HepG2 (cell line): ENCODE results near the gene CCDC142. TPM values are rescaled to one million over a fixed set of nuclear protein-coding genes. Genes with fewer than 3 reads are reported as not detected.

ENCODE experiments used
- ADNP ChIP-seq: sonication (generic); formaldehyde crosslinking; IDR thresholded peaks from 2 replicates; pipeline ENCODE4 v1.4.0; 2020; ENCODE audit warnings: missing genetic modification reagents
- MAFK ChIP-seq, 2 experiments: IDR thresholded peaks in 1 of 2; conservative IDR thresholded peaks in 1 of 2; 2 replicates each; pipeline ENCODE4 v1.6.1; 2011; ENCODE audit warnings: improper control_type of control experiment in 2 of 2, low read length in 2 of 2
- NR2F2 ChIP-seq: IDR thresholded peaks from 2 replicates; pipeline ENCODE4 v1.6.1; 2012; ENCODE audit warnings: low read depth, inconsistent platforms, borderline replicate concordance
- RBAK ChIP-seq: sonication (generic); formaldehyde crosslinking; IDR thresholded peaks from 2 replicates; pipeline ENCODE4 v1.5.1; 2020; ENCODE audit warnings: mild to moderate bottlenecking, missing genetic modification reagents
- RXRA ChIP-seq: sonication (generic); formaldehyde crosslinking; IDR thresholded peaks from 2 replicates; pipeline ENCODE4 v1.5.1; 2020; ENCODE audit warnings: missing genetic modification reagents
- SRY ChIP-seq: sonication (generic); formaldehyde crosslinking; IDR thresholded peaks from 2 replicates; pipeline ENCODE4 v1.8.0; 2022; ENCODE audit warnings: mild to moderate bottlenecking, missing genetic modification reagents
- YEATS2 ChIP-seq: sonication (generic); formaldehyde crosslinking; IDR thresholded peaks from 2 replicates; pipeline ENCODE4 v1.4.0; 2020; ENCODE audit warnings: missing genetic modification reagents, borderline replicate concordance
- ZNF263 ChIP-seq: sonication (generic); formaldehyde crosslinking; IDR thresholded peaks from 2 replicates; pipeline ENCODE4 v1.4.0; 2020; ENCODE audit warnings: missing genetic modification reagents
- ZNF282 ChIP-seq: fragments of 450-650 bp; IDR thresholded peaks from 2 replicates; pipeline ENCODE4 v1.6.1; 2018; ENCODE audit not compliant: partially characterized antibody
- ZNF367 ChIP-seq: sonication (generic); formaldehyde crosslinking; IDR thresholded peaks from 2 replicates; pipeline ENCODE4 v1.4.0; 2020; ENCODE audit warnings: missing genetic modification reagents, borderline replicate concordance
- ZNF512B ChIP-seq: sonication (generic); formaldehyde crosslinking; IDR thresholded peaks from 2 replicates; pipeline ENCODE4 v1.5.1; 2020; ENCODE audit warnings: missing genetic modification reagents, mild to moderate bottlenecking, borderline replicate concordance
- ZNF781 ChIP-seq: sonication (generic); formaldehyde crosslinking; IDR thresholded peaks from 2 replicates; pipeline ENCODE4 v1.5.1; 2020; ENCODE audit warnings: borderline replicate concordance, mild to moderate bottlenecking, missing genetic modification reagents; ENCODE audit errors: not compliant biosample characterization
- ZNF782 ChIP-seq: sonication (generic); formaldehyde crosslinking; IDR thresholded peaks from 2 replicates; pipeline ENCODE4 v1.4.0; 2020; ENCODE audit warnings: missing genetic modification reagents, mild to moderate bottlenecking, borderline replicate concordance
- ZNF839 ChIP-seq: sonication (generic); formaldehyde crosslinking; IDR thresholded peaks from 2 replicates; pipeline ENCODE4 v1.4.0; 2020; ENCODE audit warnings: missing genetic modification reagents, mild to moderate bottlenecking, borderline replicate concordance
- polyA plus RNA-seq, 8 experiments: library from polyadenylated mRNA; depleted of rRNA in 3 of 8; stranded (reverse) in 7 of 8; unstranded in 1 of 8; fragments of >200 nt; fragmentation: Illumina TruSeq in 4 of 8; extraction: Trizol in 4 of 8; gene quantifications; 2 replicates each; pipeline versions ENCODE4 v1.2.1 to v1.2.3, GENCODE V29; 2011 to 2016; ENCODE audit warnings: low read depth in 4 of 8, missing spikeins in 1 of 8, mixed read lengths in 1 of 8; ENCODE audit not compliant: insufficient read depth in 1 of 8
- total RNA-seq, 5 experiments: library from RNA; depleted of rRNA; stranded (reverse); fragments of >200 nt; fragmentation: Illumina TruSeq; extraction: Trizol; gene quantifications; 2 replicates each; pipeline ENCODE4 v1.2.3, GENCODE V29; 2016; ENCODE audit warnings: low read depth in 1 of 5
- TF ChIP-seq, protein P1 (sequence below): IDR thresholded peaks from 2 replicates; pipeline ENCODE4 v1.6.1; 2012; ENCODE audit warnings: low read length, improper control_type of control experiment
- TF ChIP-seq, protein P2 (sequence below): sonication (generic); formaldehyde crosslinking; IDR thresholded peaks from 2 replicates; pipeline ENCODE4 v1.8.1; 2022; ENCODE audit warnings: low read depth, mild to moderate bottlenecking, missing genetic modification reagents
- TF ChIP-seq, protein P3 (sequence below): sonication (generic); formaldehyde crosslinking; IDR thresholded peaks from 2 replicates; pipeline ENCODE4 v1.5.0; 2020; ENCODE audit warnings: missing genetic modification reagents

CCDC142 gene
- total and polyA plus RNA-seq, 2 of the 13 experiments (the other 11 are each of a cell fraction or from before 2014, with no cell fraction given) = 14.7 to 30.4 TPM

GRCh38 chr2:74440378-74441169, 42.2 kb downstream of the CCDC142 start (continued):
- TF ChIP-seq ZNF282 (no peak), ZNF512B (no peak; the same call in 1 of the 2 replicates), RXRA (peak; percentile 83), ZNF839 (no peak; the same call in 1 of the 2 replicates), ZNF781 (CRISPR knock-in tag) (peak; percentile 89), RBAK (CRISPR knock-in tag) (0 out of 2 replicates have a peak, but pooled peaks have one; percentile 61), NR2F2 (no peak; the same call in 1 of the 2 replicates), YEATS2 (CRISPR knock-in tag) (peak; percentile 83; the same call in 1 of the 2 replicates), ZNF367 (no peak), ADNP (CRISPR knock-in tag) (no peak), ZNF263 (CRISPR knock-in tag) (peak; percentile 69), ZNF782 (CRISPR knock-in tag) (peak; percentile 40; the same call in 1 of the 2 replicates), MAFK (conservative IDR thresholded peaks at IDR 0.05 in 1 of 2, IDR thresholded peaks at IDR 0.05 in 1 of 2; ENCODE audit: low read length in 2 of 2) (no peak), SRY (CRISPR knock-in tag) (no peak)
- TF ChIP-seq, protein P1, sequence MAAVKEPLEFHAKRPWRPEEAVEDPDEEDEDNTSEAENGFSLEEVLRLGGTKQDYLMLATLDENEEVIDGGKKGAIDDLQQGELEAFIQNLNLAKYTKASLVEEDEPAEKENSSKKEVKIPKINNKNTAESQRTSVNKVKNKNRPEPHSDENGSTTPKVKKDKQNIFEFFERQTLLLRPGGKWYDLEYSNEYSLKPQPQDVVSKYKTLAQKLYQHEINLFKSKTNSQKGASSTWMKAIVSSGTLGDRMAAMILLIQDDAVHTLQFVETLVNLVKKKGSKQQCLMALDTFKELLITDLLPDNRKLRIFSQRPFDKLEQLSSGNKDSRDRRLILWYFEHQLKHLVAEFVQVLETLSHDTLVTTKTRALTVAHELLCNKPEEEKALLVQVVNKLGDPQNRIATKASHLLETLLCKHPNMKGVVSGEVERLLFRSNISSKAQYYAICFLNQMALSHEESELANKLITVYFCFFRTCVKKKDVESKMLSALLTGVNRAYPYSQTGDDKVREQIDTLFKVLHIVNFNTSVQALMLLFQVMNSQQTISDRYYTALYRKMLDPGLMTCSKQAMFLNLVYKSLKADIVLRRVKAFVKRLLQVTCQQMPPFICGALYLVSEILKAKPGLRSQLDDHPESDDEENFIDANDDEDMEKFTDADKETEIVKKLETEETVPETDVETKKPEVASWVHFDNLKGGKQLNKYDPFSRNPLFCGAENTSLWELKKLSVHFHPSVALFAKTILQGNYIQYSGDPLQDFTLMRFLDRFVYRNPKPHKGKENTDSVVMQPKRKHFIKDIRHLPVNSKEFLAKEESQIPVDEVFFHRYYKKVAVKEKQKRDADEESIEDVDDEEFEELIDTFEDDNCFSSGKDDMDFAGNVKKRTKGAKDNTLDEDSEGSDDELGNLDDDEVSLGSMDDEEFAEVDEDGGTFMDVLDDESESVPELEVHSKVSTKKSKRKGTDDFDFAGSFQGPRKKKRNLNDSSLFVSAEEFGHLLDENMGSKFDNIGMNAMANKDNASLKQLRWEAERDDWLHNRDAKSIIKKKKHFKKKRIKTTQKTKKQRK = no peak
- TF ChIP-seq, protein P2, sequence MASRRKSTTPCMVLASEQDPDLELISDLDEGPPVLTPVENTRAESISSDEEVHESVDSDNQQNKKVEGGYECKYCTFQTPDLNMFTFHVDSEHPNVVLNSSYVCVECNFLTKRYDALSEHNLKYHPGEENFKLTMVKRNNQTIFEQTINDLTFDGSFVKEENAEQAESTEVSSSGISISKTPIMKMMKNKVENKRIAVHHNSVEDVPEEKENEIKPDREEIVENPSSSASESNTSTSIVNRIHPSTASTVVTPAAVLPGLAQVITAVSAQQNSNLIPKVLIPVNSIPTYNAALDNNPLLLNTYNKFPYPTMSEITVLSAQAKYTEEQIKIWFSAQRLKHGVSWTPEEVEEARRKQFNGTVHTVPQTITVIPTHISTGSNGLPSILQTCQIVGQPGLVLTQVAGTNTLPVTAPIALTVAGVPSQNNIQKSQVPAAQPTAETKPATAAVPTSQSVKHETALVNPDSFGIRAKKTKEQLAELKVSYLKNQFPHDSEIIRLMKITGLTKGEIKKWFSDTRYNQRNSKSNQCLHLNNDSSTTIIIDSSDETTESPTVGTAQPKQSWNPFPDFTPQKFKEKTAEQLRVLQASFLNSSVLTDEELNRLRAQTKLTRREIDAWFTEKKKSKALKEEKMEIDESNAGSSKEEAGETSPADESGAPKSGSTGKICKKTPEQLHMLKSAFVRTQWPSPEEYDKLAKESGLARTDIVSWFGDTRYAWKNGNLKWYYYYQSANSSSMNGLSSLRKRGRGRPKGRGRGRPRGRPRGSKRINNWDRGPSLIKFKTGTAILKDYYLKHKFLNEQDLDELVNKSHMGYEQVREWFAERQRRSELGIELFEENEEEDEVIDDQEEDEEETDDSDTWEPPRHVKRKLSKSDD = peak; percentile 82; the same call in 1 of the 2 replicates
- TF ChIP-seq, protein P3, sequence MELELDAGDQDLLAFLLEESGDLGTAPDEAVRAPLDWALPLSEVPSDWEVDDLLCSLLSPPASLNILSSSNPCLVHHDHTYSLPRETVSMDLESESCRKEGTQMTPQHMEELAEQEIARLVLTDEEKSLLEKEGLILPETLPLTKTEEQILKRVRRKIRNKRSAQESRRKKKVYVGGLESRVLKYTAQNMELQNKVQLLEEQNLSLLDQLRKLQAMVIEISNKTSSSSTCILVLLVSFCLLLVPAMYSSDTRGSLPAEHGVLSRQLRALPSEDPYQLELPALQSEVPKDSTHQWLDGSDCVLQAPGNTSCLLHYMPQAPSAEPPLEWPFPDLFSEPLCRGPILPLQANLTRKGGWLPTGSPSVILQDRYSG (CRISPR knock-in tag) = peak; percentile 57; the same call in 1 of the 2 replicates
